ENCODE data around the gene DLEC1.

The DLEC1 gene

DNA sequence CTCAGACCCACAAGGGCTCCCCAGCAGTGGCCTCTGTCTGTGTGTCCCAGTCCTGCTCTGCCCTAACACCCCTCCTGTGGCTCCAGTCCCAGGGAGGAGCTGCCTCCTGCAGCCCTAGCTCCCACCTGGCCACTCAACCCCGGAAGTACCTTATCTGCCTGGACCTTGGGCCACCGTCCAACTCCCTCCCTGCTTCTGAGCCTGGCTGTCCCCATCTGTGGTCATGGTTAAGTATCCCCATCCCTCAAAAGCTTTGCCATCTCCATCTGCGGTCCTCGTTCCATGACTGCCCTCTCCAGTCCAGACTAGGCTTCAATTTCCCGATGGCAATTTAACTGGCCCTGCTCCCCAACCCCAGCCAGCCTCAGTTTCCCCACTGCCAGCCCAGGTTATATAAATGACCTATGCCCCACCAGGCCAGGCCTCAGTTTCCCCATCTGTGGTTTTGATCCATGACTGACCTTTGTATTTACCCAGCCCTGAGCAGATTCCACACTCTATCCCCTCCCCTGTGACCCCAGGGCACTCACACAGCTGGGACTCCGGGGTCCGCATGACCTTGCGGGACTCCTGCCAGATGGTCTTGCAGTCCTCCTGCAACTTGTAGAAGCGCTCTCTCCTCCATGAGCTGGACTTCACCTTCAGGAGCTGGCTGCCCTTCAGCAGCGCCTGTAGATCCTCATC is 19.2 kb upstream of the DLEC1 start:
- TF ChIP-seq SIN3A (IDR thresholded peaks at IDR 0.05; ENCODE audit: borderline replicate concordance, insufficient read depth, low read length) (no peak), POLR2AphosphoS5 (IDR thresholded peaks at IDR 0.05; ENCODE audit: low read depth, low read length) (no peak), REST (IDR thresholded peaks at IDR 0.05; ENCODE audit: insufficient read depth in 1 of 2, low read depth in 2 of 2, low read length in 2 of 2) (no peak), TAF1 (IDR thresholded peaks at IDR 0.05; ENCODE audit: borderline replicate concordance, insufficient read depth, low read length) (no peak), FOXP2 (optimal IDR thresholded peaks at IDR 0.05; ENCODE audit: borderline replicate concordance, extremely low read depth, extremely low read length, insufficient read depth) (no peak)

GRCh38 chr3:38020342-38020726 is 18.7 kb upstream of the DLEC1 start:
- TF ChIP-seq REST (IDR thresholded peaks at IDR 0.05; ENCODE audit: insufficient read depth in 1 of 2, low read depth in 2 of 2, low read length in 2 of 2) (no peak), TAF1 (IDR thresholded peaks at IDR 0.05; ENCODE audit: borderline replicate concordance, insufficient read depth, low read length) (no peak), FOXP2 (optimal IDR thresholded peaks at IDR 0.05; ENCODE audit: borderline replicate concordance, extremely low read depth, extremely low read length, insufficient read depth) (no peak), POLR2AphosphoS5 (IDR thresholded peaks at IDR 0.05; ENCODE audit: low read depth, low read length) (no peak), SIN3A (IDR thresholded peaks at IDR 0.05; ENCODE audit: borderline replicate concordance, insufficient read depth, low read length) (no peak)

GRCh38 chr3:38021196-38021595 is 17.8 kb upstream of the DLEC1 start:
- no peak for TF ChIP-seq REST (IDR thresholded peaks at IDR 0.05; ENCODE audit: insufficient read depth in 1 of 2, low read depth in 2 of 2, low read length in 2 of 2)
- TF ChIP-seq SIN3A (IDR thresholded peaks at IDR 0.05; ENCODE audit: borderline replicate concordance, insufficient read depth, low read length) = no peak
- no peak for TF ChIP-seq POLR2AphosphoS5 (IDR thresholded peaks at IDR 0.05; ENCODE audit: low read depth, low read length)
- no peak for TF ChIP-seq TAF1 (IDR thresholded peaks at IDR 0.05; ENCODE audit: borderline replicate concordance, insufficient read depth, low read length)
- no peak for TF ChIP-seq FOXP2 (optimal IDR thresholded peaks at IDR 0.05; ENCODE audit: borderline replicate concordance, extremely low read depth, extremely low read length, insufficient read depth)

DNA sequence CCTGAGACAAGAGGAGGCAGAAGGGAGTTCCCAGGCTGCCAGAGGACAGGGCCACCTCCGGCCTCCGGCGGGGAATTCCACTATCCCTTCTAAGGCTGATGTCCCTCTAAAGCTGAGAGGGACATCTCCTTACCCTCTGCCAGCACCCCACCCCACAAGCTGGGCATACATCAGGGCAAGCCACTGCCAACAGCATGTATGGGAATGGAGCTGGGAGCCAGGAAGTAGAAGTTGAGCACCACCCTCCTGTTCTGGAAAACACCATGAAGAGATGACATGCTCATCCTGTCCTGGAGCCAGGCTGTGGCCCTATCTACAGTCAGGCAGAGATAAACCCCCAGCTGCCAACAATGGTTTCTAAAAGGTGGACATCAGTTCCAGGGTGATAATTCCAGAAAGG is 16.7 kb upstream of the DLEC1 start:
- TF ChIP-seq POLR2AphosphoS5 (IDR thresholded peaks at IDR 0.05; ENCODE audit: low read depth, low read length) (no peak), SIN3A (IDR thresholded peaks at IDR 0.05; ENCODE audit: borderline replicate concordance, insufficient read depth, low read length) (no peak), REST (IDR thresholded peaks at IDR 0.05; ENCODE audit: insufficient read depth in 1 of 2, low read depth in 2 of 2, low read length in 2 of 2) (no peak), TAF1 (IDR thresholded peaks at IDR 0.05; ENCODE audit: borderline replicate concordance, insufficient read depth, low read length) (no peak), FOXP2 (optimal IDR thresholded peaks at IDR 0.05; ENCODE audit: borderline replicate concordance, extremely low read depth, extremely low read length, insufficient read depth) (no peak)

All from PFSK-1 (cell line).